ENCODE measurements around the gene SLC17A8. TPM values are rescaled to one million over a fixed set of nuclear protein-coding genes. Genes with fewer than 3 reads are reported as not detected.

The SLC17A8 gene
- total and polyA plus RNA-seq, 2 donors (not counting 3 experiments of a cell fraction or from before 2014, with no cell fraction given): not detected

DNA sequence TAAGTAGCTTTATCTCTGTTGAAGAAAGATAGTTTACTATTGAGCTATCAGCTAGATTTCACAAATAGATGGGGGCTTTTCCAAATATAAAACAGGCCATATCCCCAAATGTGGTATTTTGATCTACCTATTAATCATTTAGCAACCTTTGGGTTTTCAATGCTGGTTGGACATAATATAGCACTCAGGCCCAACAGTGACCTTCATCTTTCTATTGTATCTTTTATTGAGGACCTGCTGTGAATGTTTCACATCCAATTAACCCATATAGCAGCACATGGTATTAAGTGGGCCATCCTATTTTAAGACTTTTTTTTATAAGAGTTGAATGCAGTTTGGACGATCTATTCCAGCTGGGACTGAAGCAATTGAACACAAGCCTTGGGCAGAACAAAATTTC is 106.8 kb downstream of the SLC17A8 start:
- dilution Hi-C loops (cut with MboI; ENCODE audit: extremely low pct_ligation_motif_present, low sequenced_read_pairs): no loop called here
- FAIRE-seq: no peak

More for the DNA sequence above, 106.8 kb downstream of the SLC17A8 start:
- ChIA-PET CTCF (interaction anchor here (0.9 to 1.5 kb wide), 2 partner anchors 59 to 229 kb away, joined by 3 to 5 read pairs; no protein-coding TSS in a partner anchor), POLR2A (no interaction called here)
- intact Hi-C loops (cut with micrococcal nuclease): no loop called here
- no peak overlapping the region for H3K27ac ChIP-seq (ENCODE audit: insufficient read depth, low read depth, low read length)
- H3K27me3 ChIP-seq (ENCODE audit: control insufficient read depth in 2 of 2, insufficient read depth in 2 of 2, low read length in 2 of 2): no peaks in the 10 kb centered on the region
- BruUV-seq (replicated peaks): no TSS peak
- no peak for TF ChIP-seq MYC (IDR thresholded peaks at IDR 0.05; ENCODE audit: low read depth, low read length)
- TF ChIP-seq, protein P1, sequence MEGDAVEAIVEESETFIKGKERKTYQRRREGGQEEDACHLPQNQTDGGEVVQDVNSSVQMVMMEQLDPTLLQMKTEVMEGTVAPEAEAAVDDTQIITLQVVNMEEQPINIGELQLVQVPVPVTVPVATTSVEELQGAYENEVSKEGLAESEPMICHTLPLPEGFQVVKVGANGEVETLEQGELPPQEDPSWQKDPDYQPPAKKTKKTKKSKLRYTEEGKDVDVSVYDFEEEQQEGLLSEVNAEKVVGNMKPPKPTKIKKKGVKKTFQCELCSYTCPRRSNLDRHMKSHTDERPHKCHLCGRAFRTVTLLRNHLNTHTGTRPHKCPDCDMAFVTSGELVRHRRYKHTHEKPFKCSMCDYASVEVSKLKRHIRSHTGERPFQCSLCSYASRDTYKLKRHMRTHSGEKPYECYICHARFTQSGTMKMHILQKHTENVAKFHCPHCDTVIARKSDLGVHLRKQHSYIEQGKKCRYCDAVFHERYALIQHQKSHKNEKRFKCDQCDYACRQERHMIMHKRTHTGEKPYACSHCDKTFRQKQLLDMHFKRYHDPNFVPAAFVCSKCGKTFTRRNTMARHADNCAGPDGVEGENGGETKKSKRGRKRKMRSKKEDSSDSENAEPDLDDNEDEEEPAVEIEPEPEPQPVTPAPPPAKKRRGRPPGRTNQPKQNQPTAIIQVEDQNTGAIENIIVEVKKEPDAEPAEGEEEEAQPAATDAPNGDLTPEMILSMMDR (IDR thresholded peaks at IDR 0.05; ENCODE audit: extremely low read depth in 1 of 2, insufficient read depth in 1 of 2, low read depth in 1 of 2, low read length in 2 of 2): no peak
- no peak for TF ChIP-seq FOS (IDR thresholded peaks at IDR 0.05; ENCODE audit: borderline replicate concordance, insufficient read depth, low read length)
- TF ChIP-seq JUN (IDR thresholded peaks at IDR 0.05; ENCODE audit: borderline replicate concordance, insufficient read depth, insufficient read length, low read depth): no peak
- no peak for TF ChIP-seq POLR2AphosphoS5 (IDR thresholded peaks at IDR 0.05; ENCODE audit: insufficient read depth, low read depth, low read length)
- no peak for TF ChIP-seq GATA2 (IDR thresholded peaks at IDR 0.05; ENCODE audit: insufficient read depth, insufficient read length, low read depth, low read length)
- no peak for TF ChIP-seq POLR2A (IDR thresholded peaks at IDR 0.05; ENCODE audit: low read depth, low read length)
- no peak for TF ChIP-seq EZH2 (IDR thresholded peaks at IDR 0.05; ENCODE audit: borderline replicate concordance, low read depth, low read length, severe bottlenecking)
- TF ChIP-seq, protein P2, sequence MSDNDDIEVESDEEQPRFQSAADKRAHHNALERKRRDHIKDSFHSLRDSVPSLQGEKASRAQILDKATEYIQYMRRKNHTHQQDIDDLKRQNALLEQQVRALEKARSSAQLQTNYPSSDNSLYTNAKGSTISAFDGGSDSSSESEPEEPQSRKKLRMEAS (IDR thresholded peaks at IDR 0.05; ENCODE audit: insufficient read depth, insufficient read length): no peak
- no peak overlapping the region for H3K9ac ChIP-seq (replicated peaks; ENCODE audit: extremely low read depth, insufficient read depth, low read length)
- H3K79me2 ChIP-seq (ENCODE audit: control insufficient read depth, insufficient read depth, low read length): no peaks in the 10 kb centered on the region
- H2AFZ ChIP-seq (ENCODE audit: low read depth, low read length): no peak overlapping the region
- no peak overlapping the region for H3K4me2 ChIP-seq (ENCODE audit: insufficient read depth, low read length)
- no peak overlapping the region for H3K4me3 ChIP-seq (replicated peaks in 1 of 3; ENCODE audit: insufficient read depth in 1 of 3, low read depth in 1 of 3, low read length in 3 of 3)
- no peaks in the 10 kb centered on the region for H3K9me3 ChIP-seq (replicated peaks; ENCODE audit: control insufficient read depth, insufficient read depth, low read length)
- no peaks in the 10 kb centered on the region for H3K36me3 ChIP-seq (ENCODE audit: control insufficient read depth in 2 of 2, extremely low read depth in 1 of 2, insufficient read depth in 2 of 2, low read length in 2 of 2)
- no peaks in the 10 kb centered on the region for H4K20me1 ChIP-seq (replicated peaks; ENCODE audit: control insufficient read depth, extremely low read depth, insufficient read depth, low read length)
- DNase-seq (ENCODE audit: low read depth, low spot score): no peak
- H3K9me1 ChIP-seq (replicated peaks; ENCODE audit: control insufficient read depth, extremely low read depth, insufficient read depth, low read length): no peaks in the 10 kb centered on the region
- H3K4me1 ChIP-seq (ENCODE audit: control insufficient read depth, extremely low read depth, insufficient read depth, low read length): no peaks in the 10 kb centered on the region

Measured in endothelial cell of umbilical vein (primary cell).